GM12865 (cell line): ENCODE data around the gene C16orf86.

Experiments
- DNase-seq: peaks from one replicate; pipeline ENCODE4 v3.0.0; 2010; ENCODE audit warnings: low read depth
- H3K4me3 ChIP-seq: 2 replicates; pipeline ENCODE4 v1.5.1; 2011; ENCODE audit warnings: mild to moderate bottlenecking, low read depth, low read length, control low read depth
- CTCF ChIP-seq: IDR thresholded peaks from 2 replicates; pipeline ENCODE4 v1.5.1; 2011; ENCODE audit warnings: low read length, control low read depth, low read depth, inconsistent platforms; ENCODE audit not compliant: insufficient read depth; ENCODE audit errors: missing control alignments

C16orf86 gene

GRCh38 chr16:67713647-67714273 is 47.1 kb downstream of the C16orf86 start:
- H3K4me3 ChIP-seq: no peak overlapping the region
- TF ChIP-seq CTCF: no peak
- DNase-seq: no peak

GRCh38 chr16:67714522-67714921 is 47.9 kb downstream of the C16orf86 start:
- no peak for DNase-seq
- H3K4me3 ChIP-seq: no peak overlapping the region
- no peak for TF ChIP-seq CTCF

- no peak for DNase-seq
- no peak overlapping the region for H3K4me3 ChIP-seq
- TF ChIP-seq CTCF: no peak
Measured at GRCh38 chr16:67716097-67716496, 49.5 kb downstream of the C16orf86 start.
